ENCODE data around the gene PRICKLE2. TPM values are rescaled to one million over a fixed set of nuclear protein-coding genes. Genes with fewer than 3 reads are reported as not detected.

PRICKLE2 gene
- total RNA-seq, 1 donor from 2014 or later = 32.9 TPM

DNA sequence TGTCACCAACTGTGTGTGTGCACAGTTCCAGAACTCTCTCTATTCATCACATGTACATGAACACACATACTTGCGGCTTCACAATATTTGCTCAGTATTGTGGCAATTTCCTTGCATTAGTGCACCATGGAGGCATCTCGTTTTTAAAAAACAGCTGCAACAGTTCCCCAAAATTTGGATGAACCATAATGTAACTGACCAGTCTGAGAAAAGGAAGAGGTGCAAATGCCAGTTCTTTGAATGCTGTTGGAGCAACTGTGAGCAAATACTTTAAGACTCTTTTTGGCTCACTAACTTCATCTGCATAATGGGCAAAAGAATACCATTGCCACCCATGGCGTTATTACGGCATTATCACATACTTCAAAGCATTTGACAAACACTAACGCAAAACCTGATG is 163.6 kb downstream of the PRICKLE2 start:
- no peak overlapping the region for H3K27ac ChIP-seq (ENCODE audit: low read depth, low read length)
- H3K4me3 ChIP-seq (ENCODE audit: low read length in 3 of 3) = no peak overlapping the region
- H3K27me3 ChIP-seq (ENCODE audit: control insufficient read depth in 3 of 3, insufficient read depth in 3 of 3, low read length in 3 of 3) = no peaks in the 10 kb centered on the region

DNA sequence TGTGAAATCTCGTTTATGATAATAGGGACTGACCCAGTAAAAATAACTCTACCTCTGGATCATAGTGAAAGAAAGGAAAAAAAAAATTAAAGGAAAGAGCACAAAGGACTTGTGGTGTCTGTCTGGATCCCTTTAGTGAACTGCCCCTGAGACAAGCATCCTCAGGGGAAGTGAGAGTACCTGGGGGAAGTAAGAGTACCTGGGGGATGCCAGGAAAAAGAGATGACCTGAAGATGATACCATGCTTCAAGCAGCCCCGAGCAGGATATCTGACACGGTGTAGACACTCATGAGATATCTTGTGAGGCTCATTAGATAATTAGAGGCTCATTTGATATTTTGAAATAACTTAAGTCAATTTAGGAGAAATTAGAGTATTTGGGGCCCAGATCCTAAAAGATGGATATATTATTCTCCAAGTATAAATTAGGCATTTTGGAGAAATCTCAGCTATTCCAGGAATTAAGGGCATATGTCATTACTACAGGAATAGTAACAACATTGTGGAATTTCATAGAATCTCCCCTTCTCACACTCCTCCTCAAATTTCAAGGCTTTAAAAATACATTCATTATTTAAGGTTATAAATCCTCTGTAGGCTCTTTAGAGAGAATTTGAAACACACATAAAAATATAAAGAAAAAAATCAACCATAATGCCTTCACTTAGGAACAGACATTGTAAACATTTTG is 165.6 kb downstream of the PRICKLE2 start:
- Histone ChIP-seq H3K27ac (ENCODE audit: low read depth, low read length) (no peak overlapping the region), H3K4me1 (ENCODE audit: control insufficient read depth in 3 of 3, insufficient read depth in 3 of 3, low read length in 3 of 3) (no peaks in the 10 kb centered on the region), H3K9me3 (ENCODE audit: control insufficient read depth in 3 of 3, low read length in 3 of 3) (no peaks in the 10 kb centered on the region)

More for the DNA sequence above, 163.6 kb downstream of the PRICKLE2 start:
- Histone ChIP-seq H3K9me3 (ENCODE audit: control insufficient read depth in 3 of 3, low read length in 3 of 3) (no peaks in the 10 kb centered on the region), H3K9ac (ENCODE audit: low read depth in 1 of 3, low read length in 3 of 3) (no peak overlapping the region), H3K36me3 (ENCODE audit: control insufficient read depth in 3 of 3, insufficient read depth in 3 of 3, low read length in 3 of 3) (no peaks in the 10 kb centered on the region), H3K4me1 (ENCODE audit: control insufficient read depth in 3 of 3, insufficient read depth in 3 of 3, low read length in 3 of 3) (no peaks in the 10 kb centered on the region)

DNA sequence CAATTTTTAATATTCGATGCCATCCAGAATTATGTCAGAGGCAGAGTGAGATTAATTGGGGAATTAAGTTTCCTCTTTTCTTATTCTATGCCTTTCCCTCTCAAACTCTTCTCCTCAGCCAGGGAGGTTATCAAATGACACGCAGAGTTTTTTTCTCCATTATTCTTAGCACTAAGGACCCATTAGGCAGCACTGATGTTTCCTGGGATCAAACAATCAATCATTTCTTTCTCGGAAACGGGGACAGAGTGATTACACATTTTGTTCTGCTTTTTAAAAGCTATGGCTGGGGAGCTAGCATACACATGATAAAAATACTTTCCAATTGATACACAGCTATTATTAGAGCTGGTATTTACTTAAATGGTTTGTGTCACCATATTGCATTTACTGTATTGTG is 166.7 kb downstream of the PRICKLE2 start:
- H3K9me3 ChIP-seq (ENCODE audit: control insufficient read depth in 3 of 3, low read length in 3 of 3) = no peaks in the 10 kb centered on the region
- H3K27me3 ChIP-seq (ENCODE audit: control insufficient read depth in 3 of 3, insufficient read depth in 3 of 3, low read length in 3 of 3) = no peaks in the 10 kb centered on the region
- no peak overlapping the region for H3K9ac ChIP-seq (ENCODE audit: low read depth in 1 of 3, low read length in 3 of 3)
- H3K36me3 ChIP-seq (ENCODE audit: control insufficient read depth in 3 of 3, insufficient read depth in 3 of 3, low read length in 3 of 3) = no peaks in the 10 kb centered on the region
- H3K4me3 ChIP-seq (ENCODE audit: low read length in 3 of 3) = no peak overlapping the region
- H3K4me1 ChIP-seq (ENCODE audit: control insufficient read depth in 3 of 3, insufficient read depth in 3 of 3, low read length in 3 of 3) = no peaks in the 10 kb centered on the region
- no peak overlapping the region for H3K27ac ChIP-seq (ENCODE audit: low read depth, low read length)

More for the DNA sequence above, 165.6 kb downstream of the PRICKLE2 start:
- Histone ChIP-seq H3K4me3 (ENCODE audit: low read length in 3 of 3) (no peak overlapping the region), H3K27me3 (ENCODE audit: control insufficient read depth in 3 of 3, insufficient read depth in 3 of 3, low read length in 3 of 3) (no peaks in the 10 kb centered on the region), H3K9ac (ENCODE audit: low read depth in 1 of 3, low read length in 3 of 3) (no peak overlapping the region), H3K36me3 (ENCODE audit: control insufficient read depth in 3 of 3, insufficient read depth in 3 of 3, low read length in 3 of 3) (no peaks in the 10 kb centered on the region)

DNA sequence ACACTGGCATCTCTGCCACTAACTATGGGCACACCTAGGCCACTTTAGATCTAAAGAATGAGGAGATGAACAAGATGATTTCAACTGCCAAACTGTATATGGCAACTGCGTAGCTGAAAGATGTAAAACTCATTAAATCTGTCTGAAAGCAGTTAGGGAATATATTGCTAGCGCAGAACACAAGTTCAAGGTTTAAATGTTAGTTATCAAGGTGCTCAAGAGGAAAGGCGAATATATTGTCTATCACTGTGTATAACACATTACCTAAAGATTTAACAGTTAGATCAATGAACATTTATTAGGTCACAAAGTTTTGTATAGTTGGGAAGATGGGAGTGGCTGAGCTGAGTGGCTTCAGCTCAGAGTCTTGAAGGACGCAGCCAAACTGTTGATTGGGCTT is 168.0 kb downstream of the PRICKLE2 start:
- no peak overlapping the region for H3K9ac ChIP-seq (ENCODE audit: low read depth in 1 of 3, low read length in 3 of 3)
- H3K4me1 ChIP-seq (ENCODE audit: control insufficient read depth in 3 of 3, insufficient read depth in 3 of 3, low read length in 3 of 3) = no peaks in the 10 kb centered on the region
- no peaks in the 10 kb centered on the region for H3K27me3 ChIP-seq (ENCODE audit: control insufficient read depth in 3 of 3, insufficient read depth in 3 of 3, low read length in 3 of 3)
- no peaks in the 10 kb centered on the region for H3K9me3 ChIP-seq (ENCODE audit: control insufficient read depth in 3 of 3, low read length in 3 of 3)
- H3K4me3 ChIP-seq (ENCODE audit: low read length in 3 of 3) = no peak overlapping the region
- H3K36me3 ChIP-seq (ENCODE audit: control insufficient read depth in 3 of 3, insufficient read depth in 3 of 3, low read length in 3 of 3) = no peaks in the 10 kb centered on the region
- H3K27ac ChIP-seq (ENCODE audit: low read depth, low read length) = no peak overlapping the region

DNA sequence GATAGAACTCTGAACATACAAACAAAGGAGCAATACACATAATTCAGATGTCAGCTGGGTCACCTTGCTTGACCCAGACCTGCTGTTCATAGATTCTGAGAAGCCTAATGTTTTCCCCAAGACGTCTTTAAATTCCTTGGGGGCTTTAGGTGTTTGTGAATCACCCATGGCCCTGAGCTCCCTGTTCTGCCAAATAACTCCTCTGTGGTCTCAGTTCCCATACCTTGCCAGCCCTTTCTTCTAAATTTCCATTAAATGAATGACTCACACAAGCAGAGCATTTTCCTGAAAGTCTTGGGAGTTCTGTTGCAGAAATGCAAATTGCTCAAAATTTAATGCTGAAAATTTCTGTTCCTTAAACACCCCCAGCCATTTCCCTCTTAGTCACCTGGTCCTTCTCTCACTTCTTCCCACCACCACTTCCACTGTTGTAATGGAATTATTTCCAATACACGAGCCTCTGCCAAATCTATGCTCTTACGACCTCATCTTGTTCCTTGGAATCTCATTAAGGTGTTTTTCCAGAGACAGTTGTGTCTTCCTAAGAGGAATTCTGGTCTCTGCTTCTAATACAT is 168.6 kb downstream of the PRICKLE2 start:
- H3K9me3 ChIP-seq (ENCODE audit: control insufficient read depth in 3 of 3, low read length in 3 of 3) = no peaks in the 10 kb centered on the region
- no peaks in the 10 kb centered on the region for H3K4me1 ChIP-seq (ENCODE audit: control insufficient read depth in 3 of 3, insufficient read depth in 3 of 3, low read length in 3 of 3)
- H3K27ac ChIP-seq (ENCODE audit: low read depth, low read length) = no peak overlapping the region
- no peaks in the 10 kb centered on the region for H3K27me3 ChIP-seq (ENCODE audit: control insufficient read depth in 3 of 3, insufficient read depth in 3 of 3, low read length in 3 of 3)
- H3K4me3 ChIP-seq (ENCODE audit: low read length in 3 of 3) = no peak overlapping the region
- no peaks in the 10 kb centered on the region for H3K36me3 ChIP-seq (ENCODE audit: control insufficient read depth in 3 of 3, insufficient read depth in 3 of 3, low read length in 3 of 3)
- H3K9ac ChIP-seq (ENCODE audit: low read depth in 1 of 3, low read length in 3 of 3) = no peak overlapping the region

DNA sequence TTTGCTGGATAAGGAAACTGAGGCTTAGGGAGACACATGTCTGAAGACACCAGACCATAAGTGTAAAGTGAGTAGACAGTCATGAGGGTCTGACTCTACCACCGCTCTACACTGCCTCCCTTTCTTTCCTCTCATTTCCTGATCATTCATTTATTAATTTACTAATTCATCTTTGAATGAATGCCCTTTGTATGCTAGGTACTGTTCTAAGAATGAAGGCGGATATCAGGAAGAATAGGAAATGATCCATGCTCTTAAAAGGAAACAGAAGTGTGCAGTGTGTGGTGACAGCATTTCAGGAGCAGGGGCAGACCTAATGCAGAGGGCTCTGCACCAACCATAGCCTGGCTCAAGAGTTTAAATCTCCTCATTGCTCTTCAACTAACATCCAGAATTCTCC is 170.2 kb downstream of the PRICKLE2 start:
- H3K9ac ChIP-seq (ENCODE audit: low read depth in 1 of 3, low read length in 3 of 3) = no peak overlapping the region
- no peaks in the 10 kb centered on the region for H3K27me3 ChIP-seq (ENCODE audit: control insufficient read depth in 3 of 3, insufficient read depth in 3 of 3, low read length in 3 of 3)
- H3K27ac ChIP-seq (ENCODE audit: low read depth, low read length) = no peak overlapping the region
- H3K4me1 ChIP-seq (ENCODE audit: control insufficient read depth in 3 of 3, insufficient read depth in 3 of 3, low read length in 3 of 3) = no peaks in the 10 kb centered on the region
- H3K4me3 ChIP-seq (ENCODE audit: low read length in 3 of 3) = no peak overlapping the region
- no peaks in the 10 kb centered on the region for H3K9me3 ChIP-seq (ENCODE audit: control insufficient read depth in 3 of 3, low read length in 3 of 3)
- no peaks in the 10 kb centered on the region for H3K36me3 ChIP-seq (ENCODE audit: control insufficient read depth in 3 of 3, insufficient read depth in 3 of 3, low read length in 3 of 3)

DNA sequence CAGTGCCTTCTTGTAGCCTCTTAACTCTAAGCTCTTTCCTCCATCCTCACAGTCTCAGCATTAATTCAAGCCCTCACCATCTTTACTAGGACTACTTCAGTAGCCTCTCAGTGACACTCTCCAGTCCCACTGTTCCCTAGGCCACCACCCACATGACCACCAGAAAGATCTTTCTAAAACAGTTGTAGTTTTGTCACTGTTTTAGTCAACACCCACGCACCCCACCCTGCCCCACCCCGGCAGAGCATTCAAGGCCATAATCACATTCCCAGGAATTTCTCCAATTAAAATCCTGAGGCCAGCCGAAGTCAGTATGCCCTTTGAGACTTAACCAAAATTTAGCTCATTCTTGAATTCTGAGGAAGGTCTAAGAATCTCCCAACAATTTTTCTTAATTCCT is 170.8 kb downstream of the PRICKLE2 start:
- Histone ChIP-seq H3K36me3 (ENCODE audit: control insufficient read depth in 3 of 3, insufficient read depth in 3 of 3, low read length in 3 of 3) (no peaks in the 10 kb centered on the region), H3K27me3 (ENCODE audit: control insufficient read depth in 3 of 3, insufficient read depth in 3 of 3, low read length in 3 of 3) (no peaks in the 10 kb centered on the region), H3K9ac (ENCODE audit: low read depth in 1 of 3, low read length in 3 of 3) (no peak overlapping the region), H3K4me1 (ENCODE audit: control insufficient read depth in 3 of 3, insufficient read depth in 3 of 3, low read length in 3 of 3) (no peaks in the 10 kb centered on the region), H3K4me3 (ENCODE audit: low read length in 3 of 3) (no peak overlapping the region), H3K9me3 (ENCODE audit: control insufficient read depth in 3 of 3, low read length in 3 of 3) (no peaks in the 10 kb centered on the region), H3K27ac (ENCODE audit: low read depth, low read length) (no peak overlapping the region)

DNA sequence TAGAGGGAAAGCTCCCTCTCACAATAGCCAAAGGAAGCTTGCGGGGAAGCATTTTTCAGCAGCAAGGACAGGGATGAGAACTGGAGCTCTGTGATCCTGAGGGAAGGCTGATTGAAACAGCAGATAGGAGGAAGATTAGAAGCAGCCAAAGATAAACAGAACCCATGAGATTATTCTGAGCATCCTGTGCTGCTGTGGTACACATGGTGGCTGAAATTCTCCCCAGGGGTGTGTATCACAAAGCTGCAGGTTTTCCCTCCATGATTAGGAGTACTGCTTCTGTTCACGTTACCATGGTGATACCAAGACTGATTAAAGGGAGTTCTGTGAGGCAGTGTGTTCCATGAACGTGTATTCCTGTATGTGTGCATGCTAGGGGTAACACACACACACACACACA is 171.7 kb downstream of the PRICKLE2 start:
- H3K27ac ChIP-seq (ENCODE audit: low read depth, low read length) = no peak overlapping the region
- no peaks in the 10 kb centered on the region for H3K9me3 ChIP-seq (ENCODE audit: control insufficient read depth in 3 of 3, low read length in 3 of 3)
- H3K4me3 ChIP-seq (ENCODE audit: low read length in 3 of 3) = no peak overlapping the region
- no peaks in the 10 kb centered on the region for H3K36me3 ChIP-seq (ENCODE audit: control insufficient read depth in 3 of 3, insufficient read depth in 3 of 3, low read length in 3 of 3)
- no peak overlapping the region for H3K9ac ChIP-seq (ENCODE audit: low read depth in 1 of 3, low read length in 3 of 3)
- H3K27me3 ChIP-seq (ENCODE audit: control insufficient read depth in 3 of 3, insufficient read depth in 3 of 3, low read length in 3 of 3) = no peaks in the 10 kb centered on the region
- no peaks in the 10 kb centered on the region for H3K4me1 ChIP-seq (ENCODE audit: control insufficient read depth in 3 of 3, insufficient read depth in 3 of 3, low read length in 3 of 3)

DNA sequence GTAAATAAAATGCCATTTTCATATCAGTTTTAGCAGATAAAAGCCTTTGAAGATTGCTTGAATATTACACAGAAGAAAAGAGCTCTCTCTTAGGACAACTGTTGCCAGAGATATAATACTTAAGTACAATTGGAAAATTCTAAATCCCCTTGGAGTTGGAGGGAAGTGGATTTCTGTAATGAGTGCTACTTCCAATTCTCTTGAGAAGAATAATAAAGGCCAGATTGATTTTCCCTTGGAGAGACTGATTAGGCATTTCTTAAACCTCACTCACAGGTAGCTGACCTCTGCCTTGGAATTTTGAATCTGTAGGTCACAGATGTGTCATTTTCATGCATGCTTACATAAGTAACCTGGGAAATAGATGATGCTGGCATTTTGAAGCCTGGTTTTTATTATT is 172.1 kb downstream of the PRICKLE2 start:
- Histone ChIP-seq H3K4me3 (ENCODE audit: low read length in 3 of 3) (no peak overlapping the region), H3K4me1 (ENCODE audit: control insufficient read depth in 3 of 3, insufficient read depth in 3 of 3, low read length in 3 of 3) (no peaks in the 10 kb centered on the region), H3K36me3 (ENCODE audit: control insufficient read depth in 3 of 3, insufficient read depth in 3 of 3, low read length in 3 of 3) (no peaks in the 10 kb centered on the region), H3K9me3 (ENCODE audit: control insufficient read depth in 3 of 3, low read length in 3 of 3) (no peaks in the 10 kb centered on the region), H3K9ac (ENCODE audit: low read depth in 1 of 3, low read length in 3 of 3) (no peak overlapping the region), H3K27ac (ENCODE audit: low read depth, low read length) (no peak overlapping the region), H3K27me3 (ENCODE audit: control insufficient read depth in 3 of 3, insufficient read depth in 3 of 3, low read length in 3 of 3) (no peaks in the 10 kb centered on the region)

DNA sequence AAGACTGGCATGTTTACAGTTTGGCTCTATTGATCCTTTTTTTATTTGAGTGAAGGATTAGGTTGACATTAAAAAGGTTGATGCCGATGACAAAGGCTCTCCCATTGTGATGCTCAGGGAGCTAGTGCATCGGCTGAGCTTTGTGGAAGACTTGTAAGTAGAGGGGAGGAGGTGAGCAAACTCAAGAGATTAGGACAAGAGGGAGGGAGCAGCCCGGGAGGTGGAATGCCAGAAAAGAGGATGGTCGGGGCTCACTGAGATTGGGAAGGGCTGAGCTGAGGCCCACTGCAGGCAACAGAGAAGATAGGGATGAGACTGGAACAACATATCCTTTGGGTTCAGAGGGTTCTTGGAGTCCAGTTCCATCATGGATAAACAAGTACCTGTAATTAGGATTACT is 175.4 kb downstream of the PRICKLE2 start:
- Histone ChIP-seq H3K27me3 (ENCODE audit: control insufficient read depth in 3 of 3, insufficient read depth in 3 of 3, low read length in 3 of 3) (no peaks in the 10 kb centered on the region), H3K4me3 (ENCODE audit: low read length in 3 of 3) (no peak overlapping the region), H3K9me3 (ENCODE audit: control insufficient read depth in 3 of 3, low read length in 3 of 3) (no peaks in the 10 kb centered on the region), H3K9ac (ENCODE audit: low read depth in 1 of 3, low read length in 3 of 3) (no peak overlapping the region), H3K4me1 (ENCODE audit: control insufficient read depth in 3 of 3, insufficient read depth in 3 of 3, low read length in 3 of 3) (no peaks in the 10 kb centered on the region), H3K36me3 (ENCODE audit: control insufficient read depth in 3 of 3, insufficient read depth in 3 of 3, low read length in 3 of 3) (no peaks in the 10 kb centered on the region), H3K27ac (ENCODE audit: low read depth, low read length) (no peak overlapping the region)
